Skin of body (tissue), 2 donors: Measurements from ENCODE around the gene TAF10. TPM values are rescaled to one million over a fixed set of nuclear protein-coding genes. Genes with fewer than 3 reads are reported as not detected.

Source experiments
- DNase-seq: peaks from one replicate; lab custom pipeline; 2025; lab: John Stamatoyannopoulos, UW
- total RNA-seq: library from RNA; depleted of rRNA; stranded (reverse); fragments of >200 nt; gene quantifications from one replicate; pipeline ENCODE4 v1.2.3, GENCODE V29; 2014

TAF10 gene
- total RNA-seq, result 15.3 TPM

DNA sequence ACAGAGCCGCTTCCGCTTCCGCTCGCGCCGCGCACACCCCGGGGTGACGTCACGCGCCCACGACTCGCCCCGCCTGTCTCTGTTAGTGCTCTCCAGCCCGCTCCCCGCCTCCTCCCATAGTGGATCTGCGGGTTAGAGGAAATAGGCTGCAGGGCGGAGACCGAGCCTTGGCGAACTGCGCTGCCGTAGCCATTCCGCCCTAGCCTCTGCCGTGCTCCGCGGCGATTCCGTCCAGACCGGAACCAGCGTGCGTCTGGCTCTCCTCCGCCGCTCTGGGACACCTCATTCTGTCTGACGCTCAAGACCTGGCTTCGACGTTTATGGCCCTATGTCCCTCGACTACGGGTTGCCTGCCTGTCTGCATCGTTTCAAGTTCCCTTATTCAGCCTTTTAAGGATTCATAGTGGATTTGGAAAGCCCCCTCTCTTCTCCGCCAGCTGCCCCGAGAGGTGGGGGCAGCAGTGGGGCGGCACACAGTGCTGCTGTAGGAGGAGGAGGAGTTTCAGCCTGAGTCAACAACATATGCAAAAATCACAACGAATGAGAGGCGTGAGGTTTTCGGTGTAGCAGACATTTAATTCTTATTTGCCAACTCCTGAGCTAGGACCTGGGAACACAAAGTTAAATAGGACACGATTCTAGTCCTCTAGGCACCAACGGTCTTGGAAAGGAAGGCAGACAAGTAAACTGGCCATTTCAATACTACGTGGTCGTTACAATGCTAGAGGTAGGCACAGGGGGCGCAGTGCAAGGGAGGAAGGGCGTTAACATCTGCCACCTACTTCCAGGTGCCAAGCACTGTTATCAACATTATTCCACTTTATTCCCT is at the start of gene TAF10:
TAF10 (minus strand) TSS at position 4 of the 829 bp plus-strand sequence. CDS start 27 bp downstream, outside the sequence.
- DNase-seq, result peak; percentile 97

DNA sequence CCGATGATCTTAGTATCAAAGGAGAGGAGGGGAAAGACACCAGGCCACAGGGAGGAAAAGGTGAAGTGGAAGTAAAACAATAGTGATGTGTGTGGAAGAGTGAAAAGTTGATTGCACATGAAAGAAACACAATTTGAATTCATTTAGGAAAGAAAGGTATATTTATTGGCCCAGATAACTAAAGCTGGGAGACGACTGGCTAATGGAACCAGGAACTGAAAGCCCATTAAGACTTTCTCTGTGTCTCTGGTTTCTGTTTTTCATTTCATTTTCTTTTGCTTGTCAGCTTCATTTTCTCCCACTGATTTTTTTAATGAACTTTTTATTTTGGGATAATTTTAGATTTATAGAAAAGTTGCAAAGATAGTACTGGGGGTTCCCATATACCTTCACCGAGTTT is 48.7 kb upstream of the TAF10 start:
- DNase-seq, result no peak

DNA sequence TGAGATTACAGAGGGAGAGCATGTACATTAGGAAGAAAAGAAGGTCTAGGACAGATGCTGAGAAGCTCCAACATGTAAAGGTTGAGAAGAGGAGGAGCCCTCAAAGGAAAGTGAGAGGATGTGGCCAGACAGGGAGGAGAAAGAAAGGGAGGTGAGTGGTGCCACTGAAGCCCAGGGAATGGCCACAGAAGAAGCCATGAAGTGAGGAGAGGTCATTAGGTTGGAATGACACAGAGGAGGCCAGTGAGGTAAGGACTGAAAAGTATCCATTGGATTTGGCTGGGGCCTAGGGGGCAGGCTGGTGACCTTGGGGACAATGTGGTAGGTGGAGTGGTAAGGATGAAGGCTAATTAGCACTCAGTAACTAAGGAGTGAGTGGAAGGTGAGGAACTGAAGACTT is 46.6 kb upstream of the TAF10 start:
- DNase-seq, result no peak

GRCh38 chr11:6657346-6657745 is 45.3 kb upstream of the TAF10 start:
- DNase-seq, result no peak

DNA sequence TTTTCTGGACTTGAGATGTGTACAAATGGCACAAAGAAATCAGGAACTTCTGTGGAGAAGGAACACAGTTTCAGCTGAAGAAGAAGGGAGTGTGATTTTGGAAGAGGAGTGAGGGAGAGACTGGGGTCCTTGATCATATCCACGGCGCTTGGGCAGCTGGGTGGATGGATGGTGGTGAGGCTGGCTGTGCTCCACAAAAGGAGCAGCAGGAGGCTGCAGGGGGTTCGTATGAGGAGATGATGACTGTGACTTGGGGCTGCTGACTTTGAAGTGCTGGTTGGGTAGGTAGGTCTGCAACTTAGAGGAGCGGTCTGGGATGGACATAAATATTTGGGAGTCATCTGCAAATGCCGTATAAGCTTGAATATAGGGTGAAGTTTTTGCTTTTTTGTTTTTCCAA is 44.9 kb upstream of the TAF10 start:
- no peak for DNase-seq

GRCh38 chr11:6656584-6656915 is 44.5 kb upstream of the TAF10 start:
- no peak for DNase-seq

DNA sequence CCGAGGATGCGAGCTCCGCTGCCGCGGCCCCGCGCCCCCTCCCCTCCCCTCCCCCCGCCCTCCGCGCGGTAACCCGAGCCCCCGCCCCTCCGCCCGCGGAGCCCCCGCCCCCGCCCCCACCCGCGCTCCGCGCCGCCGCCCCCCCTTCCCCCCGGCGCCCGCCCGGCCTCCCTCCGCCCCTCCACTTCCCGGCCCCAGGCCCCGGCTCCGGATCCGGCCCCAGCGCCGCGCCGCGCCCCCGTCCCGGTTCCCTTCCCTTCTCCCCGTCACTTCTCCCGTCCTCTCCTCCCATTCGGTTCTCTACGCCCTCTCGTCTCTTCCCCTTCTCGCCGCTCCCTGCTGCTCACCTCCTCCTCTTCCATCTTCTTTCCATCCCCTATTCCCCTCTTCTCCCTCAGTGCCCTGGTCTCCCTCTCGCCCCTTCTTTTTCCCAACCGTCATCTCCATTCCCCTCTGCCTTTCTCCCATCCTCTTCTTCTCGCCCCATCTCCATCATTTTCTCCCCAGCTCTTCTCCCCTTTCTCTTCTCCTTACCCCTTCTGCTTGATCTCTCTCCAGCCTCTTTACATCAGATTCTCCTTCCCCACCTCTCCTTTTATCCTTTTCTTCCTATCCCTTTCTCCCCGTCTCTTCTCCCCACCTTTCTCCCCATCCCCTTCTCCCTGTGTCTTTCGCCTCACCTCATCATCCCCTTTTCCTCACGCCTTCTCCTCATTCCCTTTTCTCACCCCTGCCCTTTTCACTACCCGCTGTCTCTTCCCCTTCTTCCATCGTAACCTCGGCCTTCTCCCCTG is 44.0 kb upstream of the TAF10 start, which contains the start of gene DCHS1:
DCHS1 (minus strand) TSS at position 20 of the 794 bp plus-strand sequence. CDS start 14,196 bp downstream, outside the sequence.
- peak; percentile 39 for DNase-seq

DNA sequence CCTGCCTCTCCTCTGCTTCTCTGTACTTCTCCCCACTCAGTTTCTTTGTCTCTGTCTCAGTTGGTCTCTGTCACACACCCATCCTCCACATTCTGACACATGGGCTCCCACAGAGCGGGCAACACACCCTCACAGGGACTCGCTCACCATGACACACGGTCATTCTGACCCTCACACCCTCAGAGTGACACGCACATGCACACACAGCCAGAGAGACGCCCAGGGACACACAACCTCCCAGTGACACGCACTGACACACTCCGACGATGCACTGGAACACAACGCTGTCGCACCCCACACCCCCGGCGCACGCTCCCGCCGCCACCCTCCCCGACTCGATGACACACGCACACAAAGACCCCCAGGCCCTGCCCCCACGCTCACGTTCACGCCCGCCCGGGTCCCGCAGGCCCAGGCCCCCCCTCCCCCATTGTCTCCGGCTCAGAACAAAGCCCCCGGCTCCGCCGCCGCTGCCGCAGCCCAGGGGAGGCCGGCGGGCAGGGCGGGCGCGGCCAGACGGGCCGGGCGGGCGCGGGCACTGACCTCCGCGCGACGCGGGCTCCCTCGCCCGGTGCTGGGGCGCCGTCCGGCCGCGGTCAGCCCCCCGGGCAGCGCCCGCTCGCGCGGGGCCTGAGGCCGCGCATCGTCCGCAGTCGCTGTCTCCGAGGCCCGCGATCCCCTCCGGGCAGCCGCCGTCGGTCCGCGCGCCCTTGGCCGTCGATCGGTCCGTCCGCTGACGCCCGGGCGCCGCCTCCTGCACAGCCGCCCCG is 43.2 kb upstream of the TAF10 start:
- DNase-seq, result peak; percentile 49

DNA sequence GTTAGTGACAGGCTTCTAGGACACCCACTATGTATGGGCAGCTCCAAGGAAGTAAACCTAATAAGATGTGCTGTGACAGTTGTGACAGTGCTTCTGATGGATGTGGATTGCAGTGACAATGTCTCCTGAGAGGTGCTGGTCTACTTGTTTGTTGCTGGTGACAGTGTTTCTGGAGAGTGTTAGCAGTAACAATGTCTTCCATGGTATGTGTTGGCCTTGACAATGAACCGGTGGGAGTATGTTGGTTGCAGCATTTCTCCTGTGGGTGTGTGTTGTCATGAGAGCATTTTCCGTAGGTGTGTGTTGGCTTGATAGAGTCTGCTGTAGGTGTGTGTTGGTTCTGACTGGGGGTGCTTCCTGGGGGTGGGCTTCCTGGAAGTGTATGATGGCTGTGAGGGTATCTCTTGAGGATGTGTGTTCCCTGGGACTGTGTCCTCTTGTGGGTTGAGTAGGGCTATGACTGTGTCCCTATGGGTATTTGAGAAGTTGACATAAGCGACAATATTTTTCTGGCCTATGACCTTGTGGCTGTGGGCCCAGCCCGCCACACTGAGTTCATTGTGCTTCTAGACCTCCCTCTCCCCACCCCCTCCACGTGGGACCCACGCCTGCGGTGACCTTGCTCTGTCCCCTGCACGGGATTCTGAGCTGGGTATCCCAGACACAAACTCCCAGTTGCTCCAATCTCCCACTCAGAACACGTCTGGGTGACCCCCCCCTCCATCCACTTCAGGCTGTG is 42.4 kb upstream of the TAF10 start:
- no peak for DNase-seq

DNA sequence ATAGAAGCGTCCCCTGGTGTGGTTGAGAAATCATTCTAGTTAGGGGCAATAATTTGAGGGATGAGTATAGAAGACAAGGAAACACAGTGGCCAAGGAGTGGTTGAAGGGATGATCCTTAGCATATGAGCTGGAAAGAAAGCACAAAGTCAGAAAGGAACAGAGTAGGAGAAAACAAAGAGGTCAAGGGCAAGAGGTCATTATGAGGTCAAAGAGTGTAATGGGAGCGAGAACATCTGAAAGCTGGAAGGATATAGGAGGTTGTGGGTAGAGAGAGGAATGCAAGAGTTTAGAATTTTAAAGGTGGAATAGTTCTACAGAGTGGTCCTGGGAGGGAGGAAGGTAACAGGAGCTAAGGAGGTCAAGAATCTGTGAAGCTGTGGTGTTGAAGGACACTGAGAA is 41.6 kb upstream of the TAF10 start:
- no peak for DNase-seq

- no peak for DNase-seq
Measured at GRCh38 chr11:6653097-6653496, 41.1 kb upstream of the TAF10 start.

GRCh38 chr11:6652182-6652581 is 40.2 kb upstream of the TAF10 start:
- no peak for DNase-seq

- DNase-seq, result no peak
Measured at GRCh38 chr11:6650980-6651379, 39.0 kb upstream of the TAF10 start.

DNA sequence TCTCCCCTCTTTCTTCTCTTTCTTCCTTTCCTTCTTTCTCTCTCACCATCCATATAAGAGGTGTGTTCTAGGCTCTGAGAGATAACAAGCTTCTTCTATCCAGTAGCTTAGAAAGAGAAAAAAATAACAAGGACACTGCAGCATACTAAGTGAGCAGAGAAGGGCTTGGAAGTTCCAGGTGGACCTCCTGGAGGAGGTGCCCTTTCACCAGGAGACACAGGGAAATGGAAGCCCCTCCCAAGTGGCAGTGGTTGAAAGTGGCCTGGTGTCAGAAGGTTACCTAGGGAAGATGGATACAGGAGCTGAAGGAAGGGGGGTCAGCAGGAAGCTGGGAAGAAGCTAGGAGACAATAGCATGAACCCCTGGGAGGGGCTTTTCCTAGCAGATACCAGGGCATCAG is 38.1 kb upstream of the TAF10 start:
- DNase-seq, result no peak

DNA sequence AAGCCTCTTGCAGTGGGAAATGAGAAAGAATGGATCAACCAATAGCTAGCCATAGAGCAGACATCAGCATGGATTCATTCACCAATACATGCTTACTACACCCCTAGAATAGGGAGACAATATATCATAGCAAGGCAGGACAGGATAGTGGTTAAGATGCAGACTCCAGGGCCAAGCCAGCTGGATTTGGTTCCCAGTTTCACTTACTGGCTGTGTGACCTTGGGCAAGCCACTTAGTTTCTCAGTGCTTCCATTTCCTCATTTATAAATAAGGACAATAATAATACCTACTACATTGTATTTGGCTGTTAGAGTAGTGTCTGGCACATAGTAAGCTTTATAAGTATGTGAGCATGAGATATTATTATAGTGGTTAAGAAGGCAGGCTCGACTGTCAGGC is 36.5 kb upstream of the TAF10 start:
- no peak for DNase-seq

- DNase-seq, result no peak
Measured at GRCh38 chr11:6647836-6648235, 35.8 kb upstream of the TAF10 start.

DNA sequence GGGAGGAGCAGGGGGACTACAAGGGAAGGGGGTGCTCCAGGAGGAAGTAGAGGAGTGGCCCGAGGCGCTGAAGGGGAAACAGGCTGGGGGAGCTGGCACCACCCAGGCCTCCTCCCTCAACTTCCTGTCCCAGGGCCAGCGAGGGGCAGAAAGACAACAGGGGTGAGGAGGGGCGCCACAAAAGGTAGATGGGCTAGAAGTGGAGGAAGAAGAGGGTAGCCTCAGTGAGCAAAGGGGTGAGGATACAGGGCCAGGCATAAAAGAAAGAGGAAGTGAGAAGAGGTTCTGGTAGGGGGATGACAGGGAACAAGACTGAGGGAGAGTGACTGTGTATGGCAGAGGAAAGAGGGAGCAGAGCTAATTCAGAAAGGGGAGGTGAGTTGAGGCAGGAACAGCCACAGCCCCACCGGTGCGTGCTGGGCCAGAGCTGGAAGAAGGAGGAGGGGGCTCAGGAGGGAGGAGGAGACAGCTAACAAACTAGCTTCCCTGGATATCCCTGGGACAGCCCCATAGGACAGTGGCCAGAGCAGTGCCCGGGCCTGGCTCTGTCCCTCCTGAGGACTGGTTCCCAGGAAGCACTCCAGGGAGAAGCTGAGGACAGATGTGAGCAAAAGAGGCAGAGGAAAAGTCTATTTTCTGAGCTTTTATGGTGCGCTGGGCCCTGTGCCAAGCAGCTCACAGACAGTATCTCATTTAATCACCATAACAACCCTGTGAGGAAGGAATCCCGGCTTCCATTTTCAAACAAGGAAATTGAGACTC is 35.1 kb upstream of the TAF10 start:
- DNase-seq, result peak; percentile 52

DNA sequence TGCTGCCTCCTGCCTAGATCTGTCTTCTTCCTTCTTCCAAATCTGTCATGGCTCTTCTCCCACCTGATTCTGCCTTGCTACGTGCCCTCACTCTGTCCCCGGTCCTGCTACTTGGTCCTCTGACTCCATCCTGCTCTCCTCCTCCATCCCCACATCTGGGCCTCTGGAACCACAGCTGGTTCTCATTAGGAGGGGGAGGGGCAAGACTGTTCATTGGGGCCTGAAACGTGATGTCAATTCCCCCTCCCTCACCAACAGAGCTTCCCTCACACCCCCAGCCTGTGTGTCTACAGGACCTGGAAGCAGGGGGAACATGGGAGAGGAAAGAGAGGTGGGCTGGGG is 34.5 kb upstream of the TAF10 start:
- peak; percentile 89 for DNase-seq

DNA sequence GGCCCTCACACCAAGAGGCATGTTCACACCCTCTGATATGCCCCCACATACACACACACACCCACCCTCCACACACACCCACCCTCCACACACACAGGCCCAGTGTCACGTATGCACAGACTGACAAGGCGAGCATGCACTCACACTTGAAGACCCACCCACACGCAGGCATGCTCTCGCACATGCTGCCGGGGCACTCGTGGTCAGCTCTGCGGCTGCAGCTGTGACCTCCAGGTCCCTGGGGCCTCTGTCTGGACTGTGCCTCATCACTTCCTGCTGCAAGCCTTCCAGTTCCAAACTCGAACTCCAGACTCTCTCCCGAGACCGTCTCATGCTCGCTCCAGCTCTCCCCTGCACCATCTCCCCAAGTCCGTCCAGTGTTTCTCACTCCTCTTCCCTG is 34.1 kb upstream of the TAF10 start:
- DNase-seq, result peak; percentile 75

DNA sequence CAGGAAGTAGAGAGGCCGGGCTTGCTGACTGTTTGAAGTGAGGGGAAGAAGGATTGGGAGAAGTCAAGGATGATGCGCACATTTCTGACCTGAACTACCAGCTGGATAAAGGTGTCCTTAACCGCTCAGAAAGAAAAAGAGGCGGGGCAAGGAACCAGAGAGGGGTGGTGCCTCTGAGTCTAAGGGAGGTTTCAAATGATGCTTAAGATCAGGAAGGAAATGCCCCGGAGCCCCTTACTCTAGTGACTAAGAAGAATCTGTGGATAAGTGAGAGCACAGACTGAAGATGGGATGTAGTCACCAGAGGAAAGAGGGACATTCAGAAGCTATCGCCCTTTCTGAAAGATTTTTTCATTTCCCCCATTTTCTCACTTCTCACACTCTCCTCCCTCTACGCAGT is 30.9 kb upstream of the TAF10 start:
- DNase-seq, result no peak
